Glutamatergic neuron (in vitro differentiated cells): ENCODE results near the gene KRT6C. TPM values are rescaled to one million over a fixed set of nuclear protein-coding genes. Genes with fewer than 3 reads are reported as not detected.

Experiments
- DNase-seq: peaks from one replicate; pipeline ENCODE4 v3.0.0; 2022
- H3K27ac Mint-ChIP-seq: one replicate; pipeline ENCODE4 v1.8.0; 2020; ENCODE audit warnings: mild to moderate bottlenecking, mixed read lengths, inconsistent platforms; ENCODE audit not compliant: unreplicated experiment
- H3K27me3 Mint-ChIP-seq: one replicate; pipeline ENCODE4 v1.8.0; 2020; ENCODE audit warnings: mild to moderate bottlenecking, moderate library complexity, mixed read lengths, inconsistent platforms; ENCODE audit not compliant: unreplicated experiment
- H3K36me3 Mint-ChIP-seq: one replicate; pipeline ENCODE4 v1.8.0; 2020; ENCODE audit warnings: mild to moderate bottlenecking, mixed read lengths, inconsistent platforms; ENCODE audit not compliant: unreplicated experiment
- H3K4me1 Mint-ChIP-seq: one replicate; pipeline ENCODE4 v1.8.0; 2020; ENCODE audit warnings: mild to moderate bottlenecking, low read depth, mixed read lengths, inconsistent platforms; ENCODE audit not compliant: unreplicated experiment
- H3K4me3 Mint-ChIP-seq: one replicate; pipeline ENCODE4 v1.8.0; 2020; ENCODE audit warnings: mild to moderate bottlenecking, mixed read lengths, inconsistent platforms; ENCODE audit not compliant: unreplicated experiment
- H3K9me3 Mint-ChIP-seq: one replicate; pipeline ENCODE4 v1.8.0; 2020; ENCODE audit warnings: mild to moderate bottlenecking, moderate library complexity, mixed read lengths, inconsistent platforms; ENCODE audit not compliant: unreplicated experiment
- total RNA-seq: library from RNA; stranded (reverse); fragmentation: NEBNext Ultra II Directional; extraction: Animal tissue kit (Norgen Biotek cat#: 25700); gene quantifications from one replicate; pipeline ENCODE4 v1.2.1, GENCODE V29; 2021; ENCODE audit not compliant: unreplicated experiment
- TF ChIP-seq, protein P1 (sequence below): fragments of 200-600 bp; sonication (generic); IDR thresholded peaks from one replicate; pipeline ENCODE4 v1.5.0; 2021; ENCODE audit not compliant: partially characterized antibody, unreplicated experiment

Gene KRT6C
- total RNA-seq, 1 donor from 2014 or later, result not detected

DNA sequence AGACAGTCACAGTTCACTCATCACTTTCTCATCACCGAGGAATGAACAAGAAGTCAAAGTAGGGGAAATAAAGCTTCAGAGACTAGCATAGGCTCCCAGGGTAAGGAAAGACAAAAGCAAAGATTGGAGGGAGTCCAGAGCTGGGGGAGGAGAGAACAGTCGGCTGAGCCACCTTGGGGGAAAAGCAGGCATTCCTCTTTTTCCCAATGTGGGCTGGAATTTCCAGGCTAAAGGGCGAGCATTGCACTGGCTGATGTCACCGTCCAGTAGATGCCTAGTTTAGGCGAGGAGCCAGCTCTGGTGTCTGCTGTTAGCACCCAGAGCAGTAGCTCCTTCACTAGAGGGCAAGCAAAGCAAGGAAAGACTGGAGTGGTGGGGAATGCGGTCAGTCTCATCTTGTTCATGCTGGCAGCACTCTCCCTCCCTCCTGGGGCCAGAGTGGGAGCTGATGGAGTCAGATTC, 31.0 kb downstream of the KRT6C start:
- no peaks in the 10 kb centered on the region for H3K27me3 Mint-ChIP-seq
- no peak overlapping the region for H3K4me3 Mint-ChIP-seq
- peaks cover 1% of the 10 kb centered on the region for H3K9me3 Mint-ChIP-seq
- DNase-seq, result no peak
- H3K27ac Mint-ChIP-seq, result no peak overlapping the region
- TF ChIP-seq, protein P1, sequence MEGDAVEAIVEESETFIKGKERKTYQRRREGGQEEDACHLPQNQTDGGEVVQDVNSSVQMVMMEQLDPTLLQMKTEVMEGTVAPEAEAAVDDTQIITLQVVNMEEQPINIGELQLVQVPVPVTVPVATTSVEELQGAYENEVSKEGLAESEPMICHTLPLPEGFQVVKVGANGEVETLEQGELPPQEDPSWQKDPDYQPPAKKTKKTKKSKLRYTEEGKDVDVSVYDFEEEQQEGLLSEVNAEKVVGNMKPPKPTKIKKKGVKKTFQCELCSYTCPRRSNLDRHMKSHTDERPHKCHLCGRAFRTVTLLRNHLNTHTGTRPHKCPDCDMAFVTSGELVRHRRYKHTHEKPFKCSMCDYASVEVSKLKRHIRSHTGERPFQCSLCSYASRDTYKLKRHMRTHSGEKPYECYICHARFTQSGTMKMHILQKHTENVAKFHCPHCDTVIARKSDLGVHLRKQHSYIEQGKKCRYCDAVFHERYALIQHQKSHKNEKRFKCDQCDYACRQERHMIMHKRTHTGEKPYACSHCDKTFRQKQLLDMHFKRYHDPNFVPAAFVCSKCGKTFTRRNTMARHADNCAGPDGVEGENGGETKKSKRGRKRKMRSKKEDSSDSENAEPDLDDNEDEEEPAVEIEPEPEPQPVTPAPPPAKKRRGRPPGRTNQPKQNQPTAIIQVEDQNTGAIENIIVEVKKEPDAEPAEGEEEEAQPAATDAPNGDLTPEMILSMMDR, result no peak
- H3K4me1 Mint-ChIP-seq, result peaks cover 5% of the 10 kb centered on the region
- no peaks in the 10 kb centered on the region for H3K36me3 Mint-ChIP-seq

DNA sequence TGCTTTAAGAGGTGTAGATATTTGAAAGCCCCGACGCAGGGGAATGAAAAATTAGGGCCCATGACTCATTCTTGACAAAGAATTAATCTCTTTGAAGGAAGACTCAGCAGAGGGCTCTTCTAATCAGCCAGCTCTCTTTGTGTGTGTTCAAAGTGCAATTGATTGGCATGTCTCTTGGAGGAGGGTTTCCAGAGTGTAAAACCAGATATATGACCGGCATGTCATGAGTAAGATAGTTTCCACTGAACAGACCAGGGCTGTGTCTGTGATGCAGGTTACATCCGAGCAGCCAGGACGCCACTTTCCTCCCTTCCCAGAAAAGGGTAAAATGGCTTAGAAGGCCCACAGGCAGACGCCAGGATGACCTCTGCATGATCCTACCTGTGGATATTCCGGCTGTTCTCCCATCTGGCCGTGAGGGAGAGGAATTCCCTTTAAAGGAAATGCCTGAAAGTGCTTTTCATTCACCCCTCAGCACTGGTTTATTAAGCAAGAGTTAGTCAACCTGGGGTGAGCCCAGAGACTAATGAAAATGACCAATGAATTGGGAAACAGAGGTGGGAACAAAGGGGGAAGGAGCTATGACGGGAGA, 32.2 kb downstream of the KRT6C start:
- TF ChIP-seq, protein P1, result no peak
- no peaks in the 10 kb centered on the region for H3K36me3 Mint-ChIP-seq
- no peak overlapping the region for H3K4me3 Mint-ChIP-seq
- H3K27me3 Mint-ChIP-seq, result no peaks in the 10 kb centered on the region
- no peak for DNase-seq
- H3K9me3 Mint-ChIP-seq, result peaks cover 4% of the 10 kb centered on the region
- no peak overlapping the region for H3K27ac Mint-ChIP-seq
- peaks cover 8% of the 10 kb centered on the region for H3K4me1 Mint-ChIP-seq

DNA sequence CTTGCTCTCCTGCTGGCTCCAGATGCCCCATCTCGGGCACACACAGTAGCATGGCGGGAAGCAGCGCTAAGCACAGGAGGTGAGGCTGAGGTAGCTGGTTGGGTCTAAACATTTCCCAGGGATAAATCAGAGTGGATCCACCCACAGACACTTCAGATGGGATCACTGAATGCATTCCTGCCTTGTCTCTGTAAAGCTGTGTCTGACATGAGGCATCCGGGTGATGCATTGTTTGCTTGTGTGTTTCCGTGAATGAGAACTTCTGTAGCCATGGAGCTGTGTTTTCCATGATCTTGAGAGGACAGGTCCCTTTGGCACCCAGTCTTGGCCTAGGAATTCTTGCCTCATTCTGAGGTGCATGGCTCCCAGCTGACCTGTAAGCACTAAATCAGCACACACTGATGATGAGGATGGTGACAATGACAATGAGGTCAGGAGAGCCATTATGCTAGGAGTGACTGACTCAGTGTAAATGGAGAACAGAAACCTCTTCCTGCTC, 32.7 kb downstream of the KRT6C start:
- TF ChIP-seq, protein P1, result no peak
- peaks cover 8% of the 10 kb centered on the region for H3K4me1 Mint-ChIP-seq
- no peaks in the 10 kb centered on the region for H3K27me3 Mint-ChIP-seq
- no peak overlapping the region for H3K4me3 Mint-ChIP-seq
- H3K9me3 Mint-ChIP-seq, result peaks cover 4% of the 10 kb centered on the region
- DNase-seq, result no peak
- no peak overlapping the region for H3K27ac Mint-ChIP-seq
- H3K36me3 Mint-ChIP-seq, result no peaks in the 10 kb centered on the region

DNA sequence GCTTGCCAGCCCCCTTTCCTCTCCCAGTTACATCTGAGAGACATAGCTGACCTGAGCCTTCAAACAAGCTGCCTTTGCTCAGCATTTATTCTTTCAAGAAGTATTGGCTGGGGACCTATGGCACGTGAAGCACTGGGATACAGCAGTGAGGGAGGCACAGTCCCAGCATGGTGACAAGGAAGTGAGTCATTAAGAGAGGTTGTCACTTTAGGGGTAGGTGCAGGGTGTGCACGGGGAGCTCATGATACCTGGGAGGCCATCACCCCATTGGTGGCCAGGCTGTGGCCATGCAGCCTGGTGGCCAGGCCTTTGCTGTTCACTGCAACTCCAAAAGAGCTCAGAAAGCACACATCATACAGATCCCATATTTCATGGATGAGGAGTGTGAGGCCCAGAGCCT, 33.8 kb downstream of the KRT6C start:
- Mint-ChIP-seq H3K9me3 (peaks cover 4% of the 10 kb centered on the region), H3K27ac (no peak overlapping the region), H3K4me1 (peaks cover 8% of the 10 kb centered on the region), H3K4me3 (no peak overlapping the region), H3K27me3 (no peaks in the 10 kb centered on the region), H3K36me3 (no peaks in the 10 kb centered on the region)
- no peak for DNase-seq
- TF ChIP-seq, protein P1, result no peak

DNA sequence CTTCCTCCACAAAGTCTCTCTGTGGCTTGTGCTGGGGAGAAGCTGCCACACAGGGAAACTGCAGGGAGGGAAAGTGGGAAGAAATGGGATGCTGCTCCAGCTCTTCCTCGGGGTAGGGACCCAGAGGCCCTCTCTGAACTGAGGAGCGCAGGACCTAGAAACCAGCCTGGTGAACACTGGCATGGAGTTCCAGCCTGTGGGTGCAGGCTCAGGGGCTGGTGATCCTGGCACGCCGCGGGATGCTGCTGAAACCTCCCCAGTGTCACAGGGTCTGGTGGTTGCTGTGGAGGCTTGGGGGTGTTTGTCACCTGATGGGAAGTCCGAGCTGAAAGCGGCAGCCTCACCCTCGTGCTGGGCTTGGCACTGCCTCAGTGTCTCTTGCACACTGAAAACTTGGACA, 34.2 kb downstream of the KRT6C start:
- peaks cover 8% of the 10 kb centered on the region for H3K4me1 Mint-ChIP-seq
- H3K27me3 Mint-ChIP-seq, result no peaks in the 10 kb centered on the region
- TF ChIP-seq, protein P1, result no peak
- peaks cover 4% of the 10 kb centered on the region for H3K9me3 Mint-ChIP-seq
- no peak for DNase-seq
- no peak overlapping the region for H3K4me3 Mint-ChIP-seq
- H3K36me3 Mint-ChIP-seq, result no peaks in the 10 kb centered on the region
- H3K27ac Mint-ChIP-seq, result no peak overlapping the region
